ENCODE results near the gene IL3RA.
"Not testable (repeated sequence)": the region's sequence is repeated elsewhere in the genome, so short reads cannot be mapped to it uniquely, and the experiment has no call there.

The IL3RA gene

GRCh38 chrX:1424147-1424851, 87.7 kb downstream of the IL3RA start:
- Histone ChIP-seq H3K4me3 (ENCODE audit: low read depth, low read length, poor library complexity, severe bottlenecking) (no peak overlapping the region), H3K79me2 (ENCODE audit: insufficient read depth, low read length) (no peaks in the 10 kb centered on the region), H3K9me3 (ENCODE audit: low read length) (peaks cover 10% of the 10 kb centered on the region), H2AFZ (ENCODE audit: low read length) (no peak overlapping the region), H4K20me1 (ENCODE audit: insufficient read depth, low read length) (no peaks in the 10 kb centered on the region), H3K4me1 (ENCODE audit: insufficient read depth, low read length, severe bottlenecking) (peaks cover 12% of the 10 kb centered on the region), H3K27me3 (ENCODE audit: insufficient read depth, low read length) (no peaks in the 10 kb centered on the region), H3K9me2 (ENCODE audit: low read depth, low read length) (no peaks in the 10 kb centered on the region), H3F3A (ENCODE audit: insufficient read depth, low read length) (no peaks in the 10 kb centered on the region), H3K27ac (ENCODE audit: low read depth, low read length, poor library complexity, severe bottlenecking) (no peak overlapping the region), H3K4me2 (ENCODE audit: low read length) (no peak overlapping the region), H3K36me3 (ENCODE audit: insufficient read depth, low read length) (peaks cover 70% of the 10 kb centered on the region), H3K9ac (ENCODE audit: low read length) (no peak overlapping the region)
- TF ChIP-seq CTCF (IDR thresholded peaks at IDR 0.05; ENCODE audit: low read length), result no peak
- no peak for TF ChIP-seq EZH2 (IDR thresholded peaks at IDR 0.05; ENCODE audit: borderline replicate concordance, low read length)

GRCh38 chrX:1425381-1425780, 88.8 kb downstream of the IL3RA start:
- Histone ChIP-seq H3K36me3 (ENCODE audit: insufficient read depth, low read length) (peaks cover 71% of the 10 kb centered on the region), H3K79me2 (ENCODE audit: insufficient read depth, low read length) (no peaks in the 10 kb centered on the region), H3K27me3 (ENCODE audit: insufficient read depth, low read length) (no peaks in the 10 kb centered on the region), H3K9me3 (ENCODE audit: low read length) (peaks cover 10% of the 10 kb centered on the region), H3K4me1 (ENCODE audit: insufficient read depth, low read length, severe bottlenecking) (peaks cover 2% of the 10 kb centered on the region), H3K9ac (ENCODE audit: low read length) (no peak overlapping the region), H2AFZ (ENCODE audit: low read length) (no peak overlapping the region), H3K27ac (ENCODE audit: low read depth, low read length, poor library complexity, severe bottlenecking) (no peak overlapping the region), H4K20me1 (ENCODE audit: insufficient read depth, low read length) (no peaks in the 10 kb centered on the region), H3F3A (ENCODE audit: insufficient read depth, low read length) (no peaks in the 10 kb centered on the region), H3K4me3 (ENCODE audit: low read depth, low read length, poor library complexity, severe bottlenecking) (no peak overlapping the region), H3K4me2 (ENCODE audit: low read length) (no peak overlapping the region), H3K9me2 (ENCODE audit: low read depth, low read length) (no peaks in the 10 kb centered on the region)
- TF ChIP-seq CTCF (IDR thresholded peaks at IDR 0.05; ENCODE audit: low read length), result no peak
- no peak for TF ChIP-seq EZH2 (IDR thresholded peaks at IDR 0.05; ENCODE audit: borderline replicate concordance, low read length)

- not testable (repeated sequence) for H3K4me3 ChIP-seq (ENCODE audit: low read depth, low read length, poor library complexity, severe bottlenecking); H3K9me3 ChIP-seq (ENCODE audit: low read length); H3K4me2 ChIP-seq (ENCODE audit: low read length); H3K9ac ChIP-seq (ENCODE audit: low read length); H4K20me1 ChIP-seq (ENCODE audit: insufficient read depth, low read length); H3K79me2 ChIP-seq (ENCODE audit: insufficient read depth, low read length); H2AFZ ChIP-seq (ENCODE audit: low read length); H3K27me3 ChIP-seq (ENCODE audit: insufficient read depth, low read length); H3K4me1 ChIP-seq (ENCODE audit: insufficient read depth, low read length, severe bottlenecking); H3K27ac ChIP-seq (ENCODE audit: low read depth, low read length, poor library complexity, severe bottlenecking); H3F3A ChIP-seq (ENCODE audit: insufficient read depth, low read length); H3K9me2 ChIP-seq (ENCODE audit: low read depth, low read length)
- peaks cover 65% of the 10 kb centered on the region for H3K36me3 ChIP-seq (ENCODE audit: insufficient read depth, low read length)
Observed at GRCh38 chrX:1426321-1426720, 89.7 kb downstream of the IL3RA start.

- Histone ChIP-seq H3K79me2 (ENCODE audit: insufficient read depth, low read length) (no peaks in the 10 kb centered on the region), H3F3A (ENCODE audit: insufficient read depth, low read length) (no peaks in the 10 kb centered on the region), H3K4me1 (ENCODE audit: insufficient read depth, low read length, severe bottlenecking) (no peaks in the 10 kb centered on the region), H3K9ac (ENCODE audit: low read length) (no peak overlapping the region), H3K27me3 (ENCODE audit: insufficient read depth, low read length) (no peaks in the 10 kb centered on the region), H3K4me3 (ENCODE audit: low read depth, low read length, poor library complexity, severe bottlenecking) (no peak overlapping the region), H3K9me2 (ENCODE audit: low read depth, low read length) (no peaks in the 10 kb centered on the region), H3K36me3 (ENCODE audit: insufficient read depth, low read length) (peaks cover 58% of the 10 kb centered on the region), H3K9me3 (ENCODE audit: low read length) (0 out of 2 replicates have a peak, but pooled peaks cover 3% of the 10 kb centered on the region), H3K4me2 (ENCODE audit: low read length) (no peak overlapping the region), H2AFZ (ENCODE audit: low read length) (no peak overlapping the region), H3K27ac (ENCODE audit: low read depth, low read length, poor library complexity, severe bottlenecking) (no peak overlapping the region), H4K20me1 (ENCODE audit: insufficient read depth, low read length) (no peaks in the 10 kb centered on the region)
- TF ChIP-seq EZH2 (IDR thresholded peaks at IDR 0.05; ENCODE audit: borderline replicate concordance, low read length) (no peak), CTCF (IDR thresholded peaks at IDR 0.05; ENCODE audit: low read length) (no peak)
Observed at GRCh38 chrX:1427756-1428155, 91.2 kb downstream of the IL3RA start.
